ENCODE data around the gene DLEU7.

DNA sequence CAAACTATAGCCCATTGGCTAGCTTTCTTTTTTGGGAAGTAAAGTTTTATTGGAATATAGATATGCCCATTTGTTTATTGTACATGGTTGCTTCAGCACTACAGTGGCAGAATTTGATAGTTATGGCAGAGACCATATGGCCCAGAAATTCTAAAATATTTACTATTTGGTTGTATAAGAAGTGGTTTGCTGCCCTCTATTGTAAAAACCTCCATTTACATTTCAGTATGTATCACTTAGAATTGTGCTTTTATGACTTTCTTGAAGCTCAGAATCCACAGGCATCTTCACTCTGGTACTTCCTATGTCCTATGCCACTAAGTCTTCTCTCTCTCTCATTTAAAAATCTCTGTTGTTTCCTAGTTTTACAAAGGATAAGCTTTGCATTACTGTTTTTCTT, 37.7 kb downstream of the DLEU7 start:
- TF ChIP-seq POLR2AphosphoS5 (IDR thresholded peaks at IDR 0.05; ENCODE audit: low read depth, low read length) (no peak), POLR2A (IDR thresholded peaks at IDR 0.05; ENCODE audit: low read depth, low read length) (no peak), TAF1 (IDR thresholded peaks at IDR 0.05; ENCODE audit: low read depth, low read length) (no peak), POU2F2 (IDR thresholded peaks at IDR 0.05; ENCODE audit: low read depth, low read length) (no peak), SPI1 (IDR thresholded peaks at IDR 0.05; ENCODE audit: low read depth, low read length) (no peak), PAX5 (IDR thresholded peaks at IDR 0.05; ENCODE audit: insufficient read depth, low read length, severe bottlenecking) (no peak)
